GM12878 (cell line): ENCODE results near the gene C1QTNF7. TPM values are rescaled to one million over a fixed set of nuclear protein-coding genes. Genes with fewer than 3 reads are reported as not detected.

Source experiments
- ATAC-seq: fragments of 200-7000 bp; cut with Tn5 transposase; 3 replicates; pipeline ENCODE4 v1.9.1; 2020; ENCODE audit warnings: mild to moderate bottlenecking, moderate library complexity
- BruUV-seq: library from RNA; stranded (reverse); fragments of 400-500 nt; replicated peaks from 2 replicates; lab custom pipeline; 2021; lab: Mats Ljungman, UMichigan
- CTCF ChIA-PET: fragments of 300-600 bp; sonication (Branson Sonifier 250); formaldehyde crosslinking; extraction: SDS; loops from one replicate; lab custom pipeline; 2021; ENCODE audit warnings: inconsistent platforms; lab: Yijun Ruan, JAX
- POLR2A ChIA-PET: fragments of 350-600 bp; formaldehyde crosslinking; extraction: SDS; loops from one replicate; lab custom pipeline; 2021; ENCODE audit warnings: inconsistent platforms; lab: Charles Lee
- RAD21 ChIA-PET: fragments of 300-600 bp; sonication (Branson Sonifier 250); formaldehyde crosslinking; loops from one replicate; lab custom pipeline; 2023; ENCODE audit warnings: antibody characterized with exemption; ENCODE audit not compliant: unreplicated experiment; lab: Charles Lee
- SMC1A ChIA-PET: fragments of 300-600 bp; sonication (Branson Sonifier 250); formaldehyde crosslinking; loops from one replicate; lab custom pipeline; 2023; ENCODE audit not compliant: unreplicated experiment, uncharacterized antibody; lab: Charles Lee
- DNase-seq: peaks from one replicate; pipeline ENCODE4 v3.0.0-alpha.2; 2011; ENCODE audit warnings: low read depth, low spot score
- FAIRE-seq: peaks from 3 replicates; lab custom pipeline; 2011; peaks lifted over from hg19 to GRCh38; lab: Jason Lieb, UNC
- H2AFZ ChIP-seq: 2 replicates; pipeline ENCODE4 v1.6.0; 2011; ENCODE audit warnings: low read depth, low read length, control low read depth; ENCODE audit not compliant: control insufficient read depth
- H3K27ac ChIP-seq: 2 replicates; pipeline ENCODE4 v1.5.1; 2011; ENCODE audit warnings: control low read depth; ENCODE audit not compliant: control insufficient read depth, insufficient read depth
- H3K27me3 ChIP-seq, 2 experiments: replicated peaks in 1 of 2; 2 replicates each; pipeline versions ENCODE4 v1.6.0 to v1.6.1; 2011; ENCODE audit warnings: low read length in 1 of 2; ENCODE audit not compliant: control insufficient read depth in 2 of 2, insufficient read depth in 2 of 2
- H3K36me3 ChIP-seq, 2 experiments: 2 replicates each; pipeline ENCODE4 v1.5.1; 2011; ENCODE audit warnings: low read length in 1 of 2; ENCODE audit not compliant: control insufficient read depth in 2 of 2, insufficient read depth in 2 of 2
- H3K4me1 ChIP-seq: 2 replicates; pipeline ENCODE4 v1.6.1; 2011; ENCODE audit warnings: mild to moderate bottlenecking, low read length, moderate library complexity, mixed read lengths; ENCODE audit not compliant: control insufficient read depth, insufficient read depth
- H3K4me2 ChIP-seq: 2 replicates; pipeline ENCODE4 v1.6.0; 2011; ENCODE audit warnings: control low read depth; ENCODE audit not compliant: control insufficient read depth, insufficient read depth
- H3K4me3 ChIP-seq: fragments of 200-600 bp; sonication (generic); 2 replicates; pipeline ENCODE4 v1.5.1; 2016
- H3K79me2 ChIP-seq: 2 replicates; pipeline ENCODE4 v1.6.0; 2011; ENCODE audit warnings: low read length; ENCODE audit not compliant: control insufficient read depth, insufficient read depth
- H3K9ac ChIP-seq: 2 replicates; pipeline ENCODE4 v1.8.0; 2011; ENCODE audit warnings: low read length, control low read depth, mixed read lengths; ENCODE audit not compliant: control insufficient read depth, insufficient read depth
- H3K9me3 ChIP-seq: replicated peaks from 3 replicates; pipeline ENCODE4 v1.5.1; 2011; ENCODE audit warnings: mild to moderate bottlenecking, low read length; ENCODE audit not compliant: control insufficient read depth, insufficient read depth
- H4K20me1 ChIP-seq: 2 replicates; pipeline ENCODE4 v1.6.0; 2011; ENCODE audit not compliant: control insufficient read depth, insufficient read depth
- EP300 ChIP-seq, 2 experiments: fragments of 150-350 bp in 1 of 2; IDR thresholded peaks; 2 replicates each; pipeline ENCODE4 v1.6.1; 2011 to 2012; ENCODE audit warnings: low read depth in 2 of 2, low read length in 2 of 2, borderline replicate concordance in 1 of 2, improper control_type of control experiment in 1 of 2, inconsistent platforms in 1 of 2; ENCODE audit not compliant: control insufficient read depth in 1 of 2
- FOXM1 ChIP-seq: IDR thresholded peaks from 2 replicates; pipeline ENCODE4 v1.6.1; 2012; ENCODE audit warnings: low read depth, mild to moderate bottlenecking, inconsistent platforms, low read length, moderate library complexity
- IRF3 ChIP-seq: fragments of 450-650 bp; IDR thresholded peaks from 2 replicates; pipeline ENCODE4 v1.6.1; 2014; ENCODE audit warnings: mild to moderate bottlenecking
- MXI1 ChIP-seq: fragments of 150-350 bp; IDR thresholded peaks from 2 replicates; pipeline ENCODE4 v1.6.1; 2011; ENCODE audit warnings: low read depth, mild to moderate bottlenecking, inconsistent platforms, low read length, improper control_type of control experiment
- NFYA ChIP-seq: IDR thresholded peaks from 2 replicates; pipeline ENCODE4 v1.6.1; 2011; ENCODE audit warnings: low read depth, mild to moderate bottlenecking, low read length, improper control_type of control experiment, borderline replicate concordance
- PAX5 ChIP-seq: IDR thresholded peaks from 2 replicates; pipeline ENCODE4 v1.6.1; 2011; ENCODE audit warnings: low read depth, low read length, borderline replicate concordance
- RB1 ChIP-seq: fragments of 450-650 bp; formaldehyde crosslinking; IDR thresholded peaks from 2 replicates; pipeline ENCODE4 v1.6.1; 2017; ENCODE audit warnings: mild to moderate bottlenecking, borderline replicate concordance
- RELB ChIP-seq: fragments of 450-650 bp; IDR thresholded peaks from 2 replicates; pipeline ENCODE4 v1.6.1; 2017; ENCODE audit warnings: low read depth, mild to moderate bottlenecking, moderate library complexity
- RUNX3 ChIP-seq: IDR thresholded peaks from 2 replicates; pipeline ENCODE4 v1.6.1; 2012; ENCODE audit warnings: low read length, inconsistent platforms
- SMARCA5 ChIP-seq: fragments of 450-650 bp; IDR thresholded peaks from 2 replicates; pipeline ENCODE4 v1.6.1; 2017; ENCODE audit warnings: mild to moderate bottlenecking
- SRF ChIP-seq, 2 experiments: IDR thresholded peaks; 2 replicates each; pipeline ENCODE4 v1.6.1; 2011; ENCODE audit warnings: low read depth in 2 of 2, low read length in 2 of 2, mild to moderate bottlenecking in 1 of 2, moderate library complexity in 1 of 2
- ZBTB11 ChIP-seq: fragments of 450-650 bp; formaldehyde crosslinking; IDR thresholded peaks from 2 replicates; pipeline ENCODE4 v1.5.0; 2022; ENCODE audit warnings: mild to moderate bottlenecking, missing genetic modification characterization
- ZBTB40 ChIP-seq: fragments of 450-650 bp; IDR thresholded peaks from 2 replicates; pipeline ENCODE4 v1.6.1; 2016; ENCODE audit warnings: mild to moderate bottlenecking, moderate library complexity, borderline replicate concordance
- WGBS: methylation state at CpG from one replicate; pipeline ENCODE4 v1.1.6; 2016; ENCODE audit warnings: low lambda C conversion rate; ENCODE audit not compliant: insufficient replicate concordance, insufficient coverage; ENCODE audit errors: missing lambda C conversion rate; 5-methylcytosine and 5-hydroxymethylcytosine counted together
- in situ Hi-C: fragments of 300-500 bp; cut with MboI; formaldehyde crosslinking; loops from 9 replicates; pipeline ENCODE4 v1.14.3; 2018; ENCODE audit warnings: mixed read lengths
- intact Hi-C: fragments of 100-400 bp; cut with micrococcal nuclease; formaldehyde crosslinking; loops from one replicate; pipeline ENCODE4 v1.14.2; 2022; ENCODE audit not compliant: unreplicated experiment
- polyA plus RNA-seq, 11 experiments: library from polyadenylated mRNA; depleted of rRNA in 4 of 11; unstranded in 6 of 11; stranded (reverse) in 5 of 11; fragments of >200 nt; fragmentation: Nextera tagmentation in 4 of 11; fragmentation: Illumina TruSeq in 1 of 11; extraction: Ambion mirVana in 4 of 11; extraction: Trizol in 1 of 11; gene quantifications; 1 replicate in 1 of 11; 2 replicates in 10 of 11; pipeline versions ENCODE4 v1.2.1 to v1.2.3, GENCODE V29; 2011 to 2016; ENCODE audit warnings: inconsistent platforms in 2 of 11, missing spikeins in 2 of 11, low read depth in 1 of 11
- total RNA-seq, 4 experiments: library from RNA; depleted of rRNA in 3 of 4; stranded (reverse); fragments of >200 nt in 3 of 4; fragmentation: Illumina TruSeq in 1 of 4; extraction: Trizol in 1 of 4; gene quantifications; 2 replicates each; pipeline versions ENCODE4 v1.2.1 to v1.2.3, GENCODE V29; 2013 to 2021

C1QTNF7 gene
- total and polyA plus RNA-seq, 10 of the 15 experiments (the other 5 are each of a cell fraction or from before 2014, with no cell fraction given) = not detected

GRCh38 chr4:15482842-15483241, 55.0 kb downstream of the C1QTNF7 start:
- Histone ChIP-seq H4K20me1 (no peaks in the 10 kb centered on the region), H3K79me2 (no peaks in the 10 kb centered on the region), H3K4me1 (no peaks in the 10 kb centered on the region), H3K4me2 (no peak overlapping the region), H3K4me3 (no peak overlapping the region), H2AFZ (no peak overlapping the region), H3K9me3 (no peaks in the 10 kb centered on the region), H3K27me3 (no peaks in the 10 kb centered on the region), H3K36me3 (no peaks in the 10 kb centered on the region), H3K27ac (no peak overlapping the region), H3K9ac (no peak overlapping the region)
- DNase-seq (no peak), FAIRE-seq (no peak), ATAC-seq (no peak)
- in situ Hi-C loops = no loop called here
- 43% methylated on average over 2 of the region's 2 CpGs for WGBS
- no TSS peak for BruUV-seq
- POLR2A ChIA-PET = no interaction called here
- intact Hi-C loops = no loop called here
- CTCF ChIA-PET = no interaction called here
- SMC1A ChIA-PET = no interaction called here
- RAD21 ChIA-PET = no interaction called here
- TF ChIP-seq RELB (no peak), PAX5 (no peak), ZBTB11 (CRISPR knock-in tag) (no peak), IRF3 (no peak), SRF (IDR thresholded peaks at IDR 0.05; ENCODE audit: low read depth in 2 of 2, low read length in 2 of 2) (no peak), EP300 (IDR thresholded peaks at IDR 0.05; ENCODE audit: borderline replicate concordance in 1 of 2, control insufficient read depth in 1 of 2, low read depth in 2 of 2, low read length in 2 of 2) (no peak), FOXM1 (no peak), RUNX3 (no peak), RB1 (no peak), MXI1 (no peak), SMARCA5 (no peak), ZBTB40 (no peak), NFYA (no peak)
